ENCODE data around the gene IKZF1.

Gene IKZF1

DNA sequence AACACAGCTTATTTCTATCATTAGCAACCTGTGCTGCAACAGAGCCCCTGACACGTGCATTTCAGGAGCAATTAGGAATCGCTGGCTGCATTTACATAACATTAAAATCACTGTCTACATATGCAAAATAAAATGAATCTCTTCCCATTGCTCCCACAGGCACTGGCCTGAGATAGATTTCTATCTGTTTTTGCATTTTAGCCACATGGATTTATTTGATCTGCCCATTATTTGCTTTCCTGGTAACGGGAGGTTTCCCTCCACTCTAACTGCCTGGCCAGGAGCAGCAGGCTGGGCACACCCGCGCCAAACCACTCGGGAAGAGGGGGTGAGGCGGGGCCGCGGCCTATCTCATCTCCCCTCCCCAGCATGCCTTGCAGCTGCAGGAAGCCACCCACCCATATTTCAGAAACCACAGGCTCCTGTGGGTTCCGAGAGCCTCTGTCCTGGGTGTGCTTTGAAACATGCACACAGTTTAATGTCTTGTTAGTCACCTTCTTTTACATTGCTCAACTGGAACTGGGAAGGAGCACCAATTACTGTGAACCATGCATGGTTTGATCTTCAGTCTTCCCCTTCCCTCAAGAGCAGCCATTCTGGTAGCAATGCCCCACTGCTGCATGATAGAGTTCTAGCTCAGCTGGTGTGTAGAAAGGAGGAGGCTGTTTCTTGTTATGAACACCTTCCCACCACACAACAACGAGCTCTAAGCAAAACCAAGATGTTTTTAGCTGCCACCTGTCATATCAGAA lies 37.7 kb upstream of the IKZF1 start:
- Histone ChIP-seq H3K27me3 (replicated peaks; ENCODE audit: insufficient read depth, low read length) (no peaks in the 10 kb centered on the region), H3K9me3 (replicated peaks; ENCODE audit: insufficient read depth, low read length) (no peaks in the 10 kb centered on the region), H2AFZ (ENCODE audit: low read length) (no peak overlapping the region), H3K4me1 (ENCODE audit: low read length) (peaks cover 13% of the 10 kb centered on the region), H3K4me2 (ENCODE audit: low read depth, low read length) (no peak overlapping the region), H3K9me2 (replicated peaks; ENCODE audit: insufficient read depth, low read length) (no peaks in the 10 kb centered on the region), H3K79me2 (ENCODE audit: low read length) (no peaks in the 10 kb centered on the region), H3K9ac (ENCODE audit: low read length) (no peak overlapping the region), H3F3A (ENCODE audit: insufficient read depth, low read length) (0 out of 2 replicates have a peak, but pooled peaks cover 5% of the 10 kb centered on the region), H3K36me3 (replicated peaks; ENCODE audit: insufficient read depth, low read length) (no peaks in the 10 kb centered on the region), H3K4me3 (ENCODE audit: low read length) (no peak overlapping the region), H4K20me1 (ENCODE audit: insufficient read depth, low read length) (no peaks in the 10 kb centered on the region), H3K27ac (ENCODE audit: low read length) (no peak overlapping the region)
- no peak for TF ChIP-seq EZH2 (optimal IDR thresholded peaks at IDR 0.05; ENCODE audit: low read depth, low read length)
- TF ChIP-seq, protein P1, sequence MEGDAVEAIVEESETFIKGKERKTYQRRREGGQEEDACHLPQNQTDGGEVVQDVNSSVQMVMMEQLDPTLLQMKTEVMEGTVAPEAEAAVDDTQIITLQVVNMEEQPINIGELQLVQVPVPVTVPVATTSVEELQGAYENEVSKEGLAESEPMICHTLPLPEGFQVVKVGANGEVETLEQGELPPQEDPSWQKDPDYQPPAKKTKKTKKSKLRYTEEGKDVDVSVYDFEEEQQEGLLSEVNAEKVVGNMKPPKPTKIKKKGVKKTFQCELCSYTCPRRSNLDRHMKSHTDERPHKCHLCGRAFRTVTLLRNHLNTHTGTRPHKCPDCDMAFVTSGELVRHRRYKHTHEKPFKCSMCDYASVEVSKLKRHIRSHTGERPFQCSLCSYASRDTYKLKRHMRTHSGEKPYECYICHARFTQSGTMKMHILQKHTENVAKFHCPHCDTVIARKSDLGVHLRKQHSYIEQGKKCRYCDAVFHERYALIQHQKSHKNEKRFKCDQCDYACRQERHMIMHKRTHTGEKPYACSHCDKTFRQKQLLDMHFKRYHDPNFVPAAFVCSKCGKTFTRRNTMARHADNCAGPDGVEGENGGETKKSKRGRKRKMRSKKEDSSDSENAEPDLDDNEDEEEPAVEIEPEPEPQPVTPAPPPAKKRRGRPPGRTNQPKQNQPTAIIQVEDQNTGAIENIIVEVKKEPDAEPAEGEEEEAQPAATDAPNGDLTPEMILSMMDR (IDR thresholded peaks at IDR 0.05; ENCODE audit: low read length) = no peak
- TF ChIP-seq EZH2phosphoT487 (IDR thresholded peaks at IDR 0.05; ENCODE audit: low read length) = no peak
- DNase-seq = no peak

DNA sequence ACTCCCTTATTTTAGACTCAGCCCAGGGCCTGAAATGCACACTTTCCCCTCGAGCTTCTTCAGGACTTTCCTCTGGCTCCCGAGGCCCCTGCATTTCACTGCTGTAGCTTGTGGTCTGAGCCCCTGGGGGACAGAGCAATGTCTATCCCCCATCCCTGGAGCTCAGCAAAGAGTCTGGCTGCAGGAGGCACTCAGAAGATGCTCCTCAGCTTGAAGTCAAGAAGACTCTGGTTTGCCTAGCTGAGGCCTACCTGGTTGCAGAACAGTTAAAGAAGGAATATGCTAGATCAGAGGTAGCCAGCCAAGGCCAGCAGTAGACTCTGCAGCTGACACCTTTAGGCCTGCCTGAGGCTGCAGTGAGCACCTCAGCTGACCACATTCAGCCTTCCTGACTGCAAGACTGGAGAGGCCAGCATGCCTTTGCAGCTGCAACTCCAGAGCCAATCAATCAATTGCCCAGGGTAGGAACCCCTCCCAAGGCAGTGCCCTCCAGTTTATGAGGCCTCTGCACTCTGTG lies 36.9 kb upstream of the IKZF1 start:
- Histone ChIP-seq H3K4me1 (ENCODE audit: low read length) (peaks cover 12% of the 10 kb centered on the region), H3K4me2 (ENCODE audit: low read depth, low read length) (no peak overlapping the region), H3F3A (ENCODE audit: insufficient read depth, low read length) (0 out of 2 replicates have a peak, but pooled peaks cover 5% of the 10 kb centered on the region), H3K4me3 (ENCODE audit: low read length) (no peak overlapping the region), H3K9me3 (replicated peaks; ENCODE audit: insufficient read depth, low read length) (no peaks in the 10 kb centered on the region), H3K27me3 (replicated peaks; ENCODE audit: insufficient read depth, low read length) (no peaks in the 10 kb centered on the region), H4K20me1 (ENCODE audit: insufficient read depth, low read length) (no peaks in the 10 kb centered on the region), H3K27ac (ENCODE audit: low read length) (no peak overlapping the region), H2AFZ (ENCODE audit: low read length) (no peak overlapping the region), H3K79me2 (ENCODE audit: low read length) (no peaks in the 10 kb centered on the region), H3K9me2 (replicated peaks; ENCODE audit: insufficient read depth, low read length) (no peaks in the 10 kb centered on the region), H3K9ac (ENCODE audit: low read length) (no peak overlapping the region), H3K36me3 (replicated peaks; ENCODE audit: insufficient read depth, low read length) (no peaks in the 10 kb centered on the region)
- DNase-seq = no peak
- TF ChIP-seq EZH2 (optimal IDR thresholded peaks at IDR 0.05; ENCODE audit: low read depth, low read length) = no peak

DNA sequence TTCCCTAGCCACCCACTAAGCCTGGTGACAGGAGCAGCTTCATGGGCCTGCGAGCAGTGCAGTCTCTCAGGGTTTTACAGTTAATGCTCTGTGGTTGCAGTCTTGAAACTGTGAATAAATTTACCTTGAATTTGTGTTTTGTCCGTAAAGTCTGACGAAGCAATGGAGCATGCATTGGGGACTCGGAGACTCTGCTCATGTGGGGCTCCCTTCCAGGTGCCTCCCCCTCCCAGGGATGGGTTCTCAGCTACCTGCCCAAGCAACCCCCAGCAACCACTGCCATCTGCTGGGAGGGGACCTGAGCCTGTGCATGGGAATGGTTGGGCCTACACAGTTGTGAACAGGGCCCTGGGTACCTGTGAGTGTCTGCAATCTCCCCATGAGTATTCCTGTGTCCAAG lies 36.3 kb upstream of the IKZF1 start:
- no peaks in the 10 kb centered on the region for H3K79me2 ChIP-seq (ENCODE audit: low read length)
- no peak for DNase-seq

More for the DNA sequence above, 36.3 kb upstream of the IKZF1 start:
- Histone ChIP-seq H3K27ac (ENCODE audit: low read length) (no peak overlapping the region), H3K4me1 (ENCODE audit: low read length) (peaks cover 7% of the 10 kb centered on the region; the same call in 1 of the 2 replicates), H3K36me3 (replicated peaks; ENCODE audit: insufficient read depth, low read length) (no peaks in the 10 kb centered on the region), H3K27me3 (replicated peaks; ENCODE audit: insufficient read depth, low read length) (no peaks in the 10 kb centered on the region), H2AFZ (ENCODE audit: low read length) (no peak overlapping the region), H3K9ac (ENCODE audit: low read length) (no peak overlapping the region), H3K4me3 (ENCODE audit: low read length) (no peak overlapping the region), H3K4me2 (ENCODE audit: low read depth, low read length) (no peak overlapping the region), H3F3A (ENCODE audit: insufficient read depth, low read length) (0 out of 2 replicates have a peak, but pooled peaks cover 4% of the 10 kb centered on the region), H4K20me1 (ENCODE audit: insufficient read depth, low read length) (no peaks in the 10 kb centered on the region), H3K9me2 (replicated peaks; ENCODE audit: insufficient read depth, low read length) (no peaks in the 10 kb centered on the region), H3K9me3 (replicated peaks; ENCODE audit: insufficient read depth, low read length) (no peaks in the 10 kb centered on the region)
- TF ChIP-seq EZH2 (optimal IDR thresholded peaks at IDR 0.05; ENCODE audit: low read depth, low read length) (no peak), EZH2phosphoT487 (IDR thresholded peaks at IDR 0.05; ENCODE audit: low read length) (no peak)
- TF ChIP-seq, protein P1 (IDR thresholded peaks at IDR 0.05; ENCODE audit: low read length) = no peak

Data from MM.1S (cell line).